HG03571 (cell line): ENCODE measurements around the gene FTHL17.

Source experiments
- ATAC-seq: cut with Tn5 transposase; IDR thresholded peaks from one replicate; pipeline ENCODE4 v1.9.1; 2021; ENCODE audit not compliant: unreplicated experiment

Gene FTHL17

DNA sequence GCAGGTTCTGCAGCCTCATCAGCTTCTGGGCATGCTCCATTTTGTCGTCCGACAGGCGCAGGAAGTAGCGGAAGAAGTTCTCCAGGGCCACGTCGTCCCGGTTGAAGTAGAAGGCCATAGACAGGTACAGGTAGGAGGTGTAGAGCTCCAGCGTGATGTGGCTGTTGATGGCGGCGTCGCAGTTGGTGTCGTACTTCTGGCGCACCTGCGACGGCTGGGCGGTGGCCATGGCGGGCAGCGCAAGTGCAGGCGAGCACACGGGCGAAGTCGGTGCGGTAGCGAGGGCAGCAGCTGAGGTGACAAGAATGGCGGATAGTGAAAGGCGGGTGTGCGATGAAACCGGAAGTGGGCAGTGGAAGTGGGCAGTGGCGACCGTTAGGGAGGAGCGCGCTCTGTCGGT, at the start of gene FTHL17:
Gene FTHL17 (minus strand): TSS at position 317 of the 400 bp plus-strand sequence. CDS start 88 bp downstream, at position 229.
- ATAC-seq: no peak

DNA sequence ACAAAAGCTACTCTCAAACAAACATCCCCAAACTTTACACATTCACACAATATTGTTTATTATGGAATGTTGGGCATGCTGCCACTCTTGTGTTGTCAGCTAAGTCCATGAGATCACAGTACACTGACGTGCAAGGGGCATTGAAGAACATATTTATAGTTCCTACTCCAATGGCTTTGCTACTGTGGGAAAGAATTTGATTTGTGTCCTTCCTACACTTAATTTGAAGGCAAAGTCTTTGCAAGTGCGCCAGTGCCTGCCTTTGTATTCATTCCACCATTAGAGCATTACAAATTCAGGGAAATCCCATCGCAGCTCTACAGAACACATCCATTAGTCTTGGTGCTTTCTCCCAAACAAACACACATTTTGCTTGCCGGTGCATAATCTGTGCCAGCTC, 45.4 kb upstream of the FTHL17 start:
- no peak for ATAC-seq

DNA sequence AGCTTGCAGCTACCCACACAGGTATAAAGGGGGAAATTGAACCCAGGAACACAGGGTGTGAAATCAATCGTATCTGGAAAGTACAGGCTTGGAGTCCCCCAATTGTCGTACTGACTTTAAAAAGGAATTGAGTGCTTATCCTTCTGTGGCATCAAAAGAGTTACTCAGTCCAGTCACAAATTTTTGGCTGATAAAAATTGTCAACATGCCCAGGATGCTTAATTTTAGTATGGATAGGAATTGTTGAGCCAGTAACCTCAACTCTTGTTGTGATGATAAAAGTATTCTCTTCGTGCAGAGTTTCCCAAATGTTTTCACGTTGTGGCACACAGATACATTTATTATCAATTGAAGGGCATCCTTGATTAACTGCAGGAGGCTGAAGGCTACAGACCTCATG, 43.6 kb upstream of the FTHL17 start:
- ATAC-seq: no peak

DNA sequence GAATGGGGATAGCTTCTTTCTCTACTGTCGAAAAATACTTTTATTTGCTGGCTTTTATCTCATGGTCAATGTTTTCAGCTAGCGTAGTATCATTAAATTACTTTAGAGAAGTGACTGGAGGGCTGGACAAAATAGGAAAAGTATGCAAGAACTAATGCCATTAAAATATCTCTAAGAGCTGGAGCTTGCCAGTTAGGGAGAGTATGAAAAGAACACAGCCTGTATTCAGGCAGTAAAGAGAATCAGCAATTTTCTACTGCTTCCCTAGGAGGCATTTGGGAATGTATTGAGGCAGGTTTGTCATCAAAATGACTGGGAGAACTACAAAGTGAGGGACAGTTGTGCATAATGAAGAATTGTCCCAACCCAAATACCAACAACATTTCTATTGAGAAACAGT, 43.0 kb upstream of the FTHL17 start:
- ATAC-seq: no peak

DNA sequence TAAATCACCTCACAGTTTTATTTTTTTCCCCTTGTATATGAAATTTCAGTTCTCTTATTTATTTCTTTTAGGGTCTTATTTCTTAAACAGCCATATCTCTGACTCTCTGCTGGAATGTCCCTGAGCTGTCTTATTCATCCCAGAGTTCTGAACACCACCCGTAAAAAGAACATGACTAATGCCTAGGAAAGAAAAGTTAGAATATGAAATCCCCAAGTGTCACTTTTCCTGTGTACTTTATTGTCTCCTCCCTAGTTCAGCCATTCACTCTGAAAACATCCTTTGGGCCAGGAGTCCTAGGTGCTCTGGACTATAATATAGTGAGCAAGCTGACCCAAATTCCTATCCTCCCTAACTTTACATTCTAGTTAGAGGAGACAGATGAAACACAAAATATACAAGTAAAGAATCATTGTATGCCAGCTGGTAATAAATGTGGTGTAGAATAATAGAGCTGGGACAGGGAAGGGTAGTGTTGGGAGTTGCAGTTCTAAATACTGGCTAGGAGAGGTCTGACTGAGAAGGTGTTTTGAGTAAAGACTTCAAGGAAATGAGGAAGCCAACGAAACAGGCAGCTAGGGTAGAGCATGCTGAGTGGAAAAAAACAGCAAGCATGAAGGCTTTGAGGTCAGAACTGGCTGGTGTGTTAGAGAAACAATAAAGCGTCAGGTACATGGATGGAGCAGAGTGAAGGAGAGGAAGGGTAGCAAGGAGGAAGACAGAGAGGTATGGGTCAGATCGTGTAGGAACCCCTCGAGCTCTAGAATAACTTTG, 40.6 kb upstream of the FTHL17 start:
- ATAC-seq: no peak

DNA sequence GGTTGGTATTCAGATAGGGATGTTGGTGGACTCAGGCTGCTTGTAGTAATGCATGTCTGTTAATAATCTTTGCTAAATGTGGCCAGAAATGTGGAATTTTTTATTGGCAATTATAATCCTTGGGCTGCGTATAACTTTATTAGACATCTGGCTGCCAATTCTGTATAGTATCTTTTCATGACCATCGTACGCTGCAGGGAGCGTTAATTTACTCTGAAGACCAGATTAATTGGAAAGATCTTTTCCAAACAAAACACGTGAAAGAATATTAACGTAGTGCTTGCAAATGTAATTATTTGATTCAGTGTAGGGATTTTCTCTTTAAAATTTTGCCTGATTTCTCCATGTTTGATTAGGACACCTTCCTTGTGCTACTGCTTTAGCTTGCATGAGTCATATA, 38.8 kb upstream of the FTHL17 start:
- ATAC-seq: no peak

DNA sequence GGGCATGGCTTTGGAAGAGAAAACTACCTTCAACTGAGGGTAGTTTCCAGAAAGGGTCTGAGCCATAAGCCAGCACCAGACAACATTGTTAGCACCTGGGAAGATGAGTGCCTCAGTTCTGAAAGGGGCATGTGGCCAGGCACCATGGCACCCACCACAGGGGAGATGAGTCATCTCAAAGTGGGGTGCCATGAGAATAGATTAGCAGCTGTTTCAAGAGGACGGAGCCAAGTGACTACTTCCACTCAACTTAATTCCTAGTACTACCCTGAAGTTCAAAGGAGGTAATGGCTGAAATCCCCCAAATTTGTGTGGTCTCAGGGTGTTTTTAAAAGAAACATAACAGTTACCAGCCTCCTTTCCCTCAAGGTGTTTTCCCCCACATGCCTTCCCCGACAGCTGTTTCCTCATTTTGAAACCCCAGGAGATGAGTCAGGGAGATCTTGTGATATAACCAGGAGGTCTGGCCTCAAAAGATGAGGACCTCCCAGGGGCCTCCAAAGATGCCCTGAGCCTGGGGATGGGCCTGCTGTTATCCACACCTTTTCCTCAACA, 27.8 kb upstream of the FTHL17 start:
- ATAC-seq: peak; percentile 68

DNA sequence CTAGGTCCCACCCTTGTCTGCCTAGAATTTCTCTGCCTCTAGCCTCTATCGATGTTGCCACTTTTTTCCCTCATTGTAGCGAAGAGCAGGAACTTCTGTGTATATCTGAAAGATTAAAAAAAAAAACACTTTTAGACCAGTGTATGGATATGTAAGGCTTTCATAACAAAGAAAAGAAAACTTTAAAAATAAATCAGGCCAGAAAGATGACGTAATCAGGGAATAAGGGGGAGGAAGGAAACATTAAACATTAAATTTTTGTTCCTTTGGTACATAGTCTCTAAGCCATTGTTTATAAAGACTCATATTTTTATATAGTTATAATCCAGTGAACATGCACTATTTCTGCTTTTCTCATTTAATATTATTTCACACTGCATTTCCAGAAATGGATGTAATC, 26.2 kb upstream of the FTHL17 start:
- no peak for ATAC-seq

DNA sequence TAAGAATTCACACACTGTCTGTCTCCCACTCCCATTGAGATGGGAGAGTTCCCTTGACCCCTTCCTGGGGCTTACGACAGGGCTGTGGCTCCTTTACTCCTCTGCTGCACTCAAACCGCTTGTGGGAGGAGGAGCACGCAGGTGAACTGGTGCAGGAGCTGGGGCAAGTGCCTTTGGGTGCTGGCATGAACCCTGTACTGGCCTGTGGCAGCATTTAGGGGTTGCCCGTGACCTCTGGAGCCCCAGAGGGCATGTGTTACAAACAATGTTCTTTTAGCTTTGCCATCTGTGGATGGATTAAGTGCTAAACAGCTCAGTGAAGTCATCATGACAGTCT, 21.8 kb upstream of the FTHL17 start:
- ATAC-seq: no peak

DNA sequence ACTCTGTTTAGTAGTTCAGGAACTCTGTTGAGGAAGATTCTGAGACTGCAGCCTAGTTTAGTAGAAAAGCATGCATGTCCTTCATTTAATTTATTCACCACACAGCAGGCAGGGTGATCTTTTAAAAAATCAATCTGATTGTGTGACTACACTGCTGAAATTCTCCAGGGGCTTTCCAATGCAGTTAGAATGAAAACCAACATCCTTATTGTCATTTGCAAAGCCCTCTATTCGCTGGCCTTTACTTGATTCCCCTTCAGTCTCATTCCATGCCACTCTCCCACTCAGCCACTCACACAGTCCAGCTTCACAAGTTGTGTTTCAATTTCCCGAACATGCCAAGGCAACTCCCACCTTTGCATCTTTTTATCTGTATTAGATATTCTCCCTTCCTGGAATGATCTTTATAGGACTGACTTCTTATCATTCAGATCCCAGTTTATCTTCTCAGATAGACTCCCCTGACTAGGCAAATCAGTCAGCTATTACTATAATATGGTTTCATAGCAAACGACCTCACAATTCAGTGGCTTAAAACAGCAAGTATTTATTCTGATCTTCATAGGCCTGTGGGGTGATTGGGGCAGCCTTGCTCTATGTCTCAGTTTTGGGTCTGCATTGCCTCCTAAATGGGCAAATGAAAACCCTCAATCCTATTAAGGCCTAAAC, 21.3 kb upstream of the FTHL17 start:
- no peak for ATAC-seq

DNA sequence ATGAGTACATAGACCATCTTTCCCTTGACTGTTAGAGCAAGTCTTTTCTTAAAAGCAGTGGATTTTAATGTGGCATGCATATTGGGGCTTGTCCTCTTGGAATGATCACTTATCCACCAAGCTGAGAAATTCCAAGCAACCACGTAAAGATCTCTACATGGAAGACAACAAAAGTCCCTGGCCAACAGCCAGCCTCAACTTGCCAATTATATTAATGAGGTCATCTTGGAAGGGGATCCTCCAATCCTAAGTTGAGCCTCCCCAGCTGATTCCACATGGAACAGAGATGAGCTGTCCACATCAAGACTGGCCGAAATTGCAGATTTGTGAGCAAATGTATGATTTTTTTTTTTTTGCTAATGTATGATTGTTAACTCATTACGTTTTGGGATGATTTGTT, 20.6 kb upstream of the FTHL17 start:
- ATAC-seq: no peak

DNA sequence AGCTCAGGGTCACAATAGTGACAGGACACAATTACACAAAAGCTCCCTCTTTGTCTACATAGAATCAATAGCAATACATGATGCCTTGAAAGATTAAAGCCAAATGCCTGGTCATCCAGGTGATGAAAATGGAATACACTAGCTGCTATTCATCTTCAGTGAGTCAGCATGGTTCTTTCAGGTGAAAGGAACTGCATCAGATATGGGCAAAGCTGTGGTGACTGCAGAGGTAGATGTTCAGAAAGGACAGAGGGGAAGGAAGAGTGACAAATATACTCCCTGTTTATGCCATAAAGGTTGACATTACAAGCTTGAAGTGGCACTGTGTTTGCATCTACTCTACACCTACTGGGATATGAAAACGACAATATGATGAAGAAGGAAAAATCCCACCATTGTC, 20.0 kb upstream of the FTHL17 start:
- ATAC-seq: no peak

DNA sequence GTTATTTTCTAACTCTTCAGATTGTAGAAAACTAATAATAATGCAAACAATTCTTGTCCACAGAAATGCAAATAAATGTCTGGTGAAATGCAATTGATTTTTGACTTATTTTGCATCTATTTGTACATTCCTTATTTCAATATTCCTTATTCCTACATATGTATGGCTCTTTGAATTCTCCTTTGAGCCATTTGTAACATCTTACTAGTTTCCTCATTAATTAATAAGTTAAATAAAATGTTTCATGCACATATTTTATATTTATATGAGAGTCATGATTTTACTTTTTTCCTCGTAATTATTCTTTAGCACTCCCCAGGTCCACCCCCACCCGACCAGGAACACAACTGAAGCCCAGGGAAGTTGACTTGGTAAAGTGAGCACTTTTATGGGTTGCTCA, 2.7 kb upstream of the FTHL17 start:
- no peak for ATAC-seq

DNA sequence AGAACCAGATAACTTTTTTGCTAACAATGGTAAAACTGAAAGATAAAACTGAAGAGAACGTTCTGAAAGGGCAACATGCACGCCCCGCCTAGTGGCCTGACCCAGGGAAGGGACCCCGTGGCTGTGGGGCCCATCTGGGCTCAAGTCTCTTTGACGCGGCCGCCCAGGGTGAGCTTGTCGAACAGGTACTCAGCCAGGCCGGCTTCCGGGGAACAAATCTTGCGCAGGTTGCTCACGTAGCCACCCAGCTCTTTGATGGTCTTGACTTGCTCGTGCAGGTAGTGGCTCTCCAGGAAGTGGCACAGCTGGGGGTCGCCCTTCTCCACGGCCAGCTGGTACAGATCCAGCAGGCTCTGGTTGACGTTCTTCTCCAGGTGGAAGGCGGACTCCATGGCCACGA, 579 bp downstream of the FTHL17 start:
- no peak for ATAC-seq

DNA sequence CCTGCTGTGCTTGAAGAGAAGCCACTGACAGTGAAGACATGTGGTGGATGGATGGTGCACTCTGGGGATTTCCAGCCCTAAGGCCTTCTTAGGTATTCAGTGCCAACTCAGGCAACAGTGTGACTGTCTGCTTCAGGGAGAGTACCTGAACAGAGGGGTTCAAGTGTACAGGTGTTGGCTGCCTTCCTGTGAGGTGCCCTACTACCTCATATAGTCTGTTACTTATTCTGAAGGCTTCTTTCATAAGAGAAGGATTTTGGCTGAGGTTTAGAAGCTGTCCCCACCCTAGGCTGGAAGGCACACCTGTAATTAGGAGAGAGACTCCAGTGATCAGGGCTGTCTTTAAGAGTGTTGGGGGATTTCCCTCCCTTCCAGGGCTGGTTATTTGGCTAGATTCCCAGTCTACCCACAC, 1.8 kb downstream of the FTHL17 start:
- ATAC-seq: peak; percentile 66

DNA sequence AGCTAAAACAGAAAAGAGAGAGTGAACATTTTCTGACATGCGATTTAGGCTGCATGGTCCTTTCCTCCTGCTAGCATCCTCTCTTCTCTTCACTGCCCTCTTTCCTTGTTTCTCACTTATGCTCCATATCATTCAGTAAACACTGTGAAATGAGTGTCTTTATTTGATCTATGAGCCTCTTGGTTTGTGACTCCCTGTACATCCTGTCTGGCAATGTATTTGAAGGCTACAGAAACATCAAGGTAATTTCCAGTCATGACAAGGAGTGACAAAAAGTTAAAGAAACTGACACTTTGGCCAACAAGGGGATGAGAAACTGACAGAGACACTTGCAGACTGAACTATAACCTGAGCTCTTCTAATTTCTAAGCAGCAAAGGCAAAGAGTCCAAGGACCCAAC, 8.7 kb downstream of the FTHL17 start:
- no peak for ATAC-seq

DNA sequence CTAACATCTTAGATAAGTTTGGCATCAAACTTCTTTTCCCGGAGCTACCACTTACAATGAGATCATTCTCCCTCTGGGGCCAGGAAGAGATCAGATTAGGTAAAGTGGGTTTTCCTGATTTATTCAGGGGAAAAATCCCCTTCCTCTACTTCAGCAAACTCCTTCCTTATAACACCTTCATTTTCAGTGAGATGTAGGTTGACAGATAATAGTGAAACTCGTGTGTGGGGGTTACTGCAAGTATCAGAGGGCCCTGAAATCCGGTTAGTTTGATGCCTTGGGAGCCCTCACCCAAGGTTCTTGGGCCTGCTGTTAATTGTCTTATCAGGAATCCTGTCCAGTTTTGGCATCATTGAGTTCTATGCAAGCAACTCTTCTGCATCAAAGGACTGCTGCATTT, 10.8 kb downstream of the FTHL17 start:
- peak; percentile 72 for ATAC-seq

DNA sequence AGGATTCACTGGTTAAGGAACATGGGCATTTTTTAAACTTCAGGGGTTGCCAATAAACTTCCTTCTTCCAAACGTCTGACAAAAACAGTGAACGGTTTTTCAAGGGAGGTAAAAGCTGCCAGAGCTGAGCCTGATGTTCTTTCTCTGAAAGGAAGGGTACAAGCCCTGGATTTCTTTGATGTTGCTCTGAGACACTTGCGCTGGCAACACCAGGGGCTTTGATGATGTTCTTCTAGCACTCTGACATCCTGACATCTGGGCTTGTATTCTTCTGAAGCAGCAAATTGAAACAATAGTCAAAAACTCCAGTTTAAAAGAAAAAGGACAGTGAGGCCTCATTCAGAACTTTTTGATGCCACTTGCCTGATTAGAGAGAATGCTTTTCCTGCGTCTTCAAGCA, 11.8 kb downstream of the FTHL17 start:
- no peak for ATAC-seq

DNA sequence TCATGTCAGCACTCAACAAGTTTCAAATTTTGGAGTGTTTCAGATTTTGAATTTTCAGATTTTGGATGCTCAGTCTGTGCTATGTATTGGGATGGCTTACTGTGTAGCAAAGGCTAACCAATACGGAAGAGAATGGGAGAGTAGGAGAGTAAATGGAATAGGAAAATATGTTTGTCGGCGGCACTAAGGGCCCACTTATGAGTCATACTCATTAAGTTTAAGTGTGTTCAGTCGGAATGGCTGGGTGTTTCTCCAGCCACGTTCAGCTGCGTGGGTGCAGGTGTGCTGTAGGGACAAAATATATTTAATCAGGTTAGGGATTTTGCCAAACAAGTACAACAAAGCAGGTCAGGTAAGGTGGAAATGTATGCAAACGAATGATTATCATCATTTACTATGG, 13.6 kb downstream of the FTHL17 start:
- ATAC-seq: no peak

DNA sequence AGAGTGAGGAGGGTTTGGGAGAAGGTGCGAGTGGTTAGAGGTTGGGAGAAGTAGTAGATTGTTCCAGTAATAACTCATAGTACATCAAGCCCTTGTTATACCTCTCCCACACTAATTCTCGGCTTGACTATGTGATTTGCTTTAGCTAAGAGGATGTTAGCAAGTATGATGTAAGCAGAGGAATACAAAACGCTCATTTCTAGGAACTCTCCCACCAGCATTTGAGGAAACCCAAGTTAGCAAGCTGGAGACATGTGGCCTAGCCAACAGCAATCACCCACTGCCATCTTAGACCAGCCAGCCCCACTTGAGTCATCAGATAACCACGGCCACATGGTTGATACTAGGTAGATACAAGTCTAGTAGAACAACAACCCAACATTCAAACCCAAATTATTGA, 14.2 kb downstream of the FTHL17 start:
- ATAC-seq: no peak

DNA sequence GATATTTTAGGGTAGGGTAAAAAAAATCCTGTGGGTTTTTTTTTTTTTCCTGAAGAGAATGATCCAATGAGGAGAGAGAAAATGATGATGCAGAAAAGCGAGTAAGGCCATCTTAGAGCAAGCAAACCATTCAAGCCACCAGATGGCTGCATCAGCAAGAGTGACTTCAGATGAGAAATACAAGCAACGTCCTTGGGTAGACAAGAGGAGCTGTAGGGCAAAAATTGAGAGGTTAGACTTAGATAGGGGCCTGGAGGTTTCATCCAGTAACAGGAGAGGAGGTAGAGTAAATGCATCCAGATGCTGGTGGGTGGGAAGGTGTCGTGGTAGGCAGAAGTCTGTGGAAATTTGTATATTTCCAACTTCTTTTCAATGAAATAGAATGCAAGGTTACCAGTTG, 14.6 kb downstream of the FTHL17 start:
- no peak for ATAC-seq

DNA sequence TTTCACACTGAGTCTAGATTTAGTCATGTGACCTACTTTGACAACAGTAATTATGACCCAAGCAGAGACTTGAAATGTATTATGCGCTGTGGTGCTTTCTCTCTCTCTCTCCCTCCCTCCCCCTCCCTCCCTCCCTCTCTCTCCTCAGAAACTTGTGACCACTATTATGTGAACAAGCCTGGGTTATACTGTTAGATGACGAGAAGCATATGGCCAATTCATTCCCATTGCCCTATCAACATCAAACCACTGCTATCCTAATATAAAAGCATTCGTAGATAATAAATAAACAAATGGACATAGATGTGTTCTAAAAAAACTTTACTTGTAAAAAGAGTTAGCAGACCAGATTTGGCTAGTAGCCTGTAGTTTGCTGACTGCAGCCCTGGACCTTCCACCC, 18.2 kb downstream of the FTHL17 start:
- ATAC-seq: no peak

DNA sequence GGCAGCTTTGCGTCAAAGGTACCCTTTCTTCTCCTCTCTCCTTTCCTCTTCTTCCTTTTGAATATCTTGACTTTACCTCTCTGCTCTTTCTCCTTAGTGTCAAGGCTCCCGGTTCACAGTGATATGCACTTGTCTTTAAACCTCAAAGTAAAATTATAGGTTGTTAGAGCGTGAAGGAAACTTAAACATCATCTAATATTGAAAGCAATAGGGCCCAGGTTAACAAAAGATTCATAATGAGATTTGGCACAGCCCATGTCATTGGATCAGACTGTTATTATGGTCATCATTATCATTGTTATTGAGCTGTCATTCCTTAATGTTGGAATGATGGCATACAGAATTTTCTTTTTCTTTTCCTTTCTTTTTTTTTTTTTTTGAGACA, 32.5 kb downstream of the FTHL17 start:
- ATAC-seq: no peak
